Ishikawa (cell line): ENCODE results near the gene PLCB4.

ENCODE experiments used
- CREB1 ChIP-seq: IDR thresholded peaks from 2 replicates; pipeline ENCODE4 v1.6.1; 2012; ENCODE audit warnings: low read depth
- FOXM1 ChIP-seq: IDR thresholded peaks from 2 replicates; pipeline ENCODE4 v1.6.1; 2012; ENCODE audit warnings: low read depth, borderline replicate concordance
- NFIC ChIP-seq: IDR thresholded peaks from 2 replicates; pipeline ENCODE4 v1.6.1; 2012
- RAD21 ChIP-seq: IDR thresholded peaks from 2 replicates; pipeline ENCODE4 v1.6.1; 2012; ENCODE audit warnings: low read depth
- TAF1 ChIP-seq: IDR thresholded peaks from 2 replicates; pipeline ENCODE4 v1.6.1; 2012; ENCODE audit warnings: low read depth, mild to moderate bottlenecking
- YY1 ChIP-seq: IDR thresholded peaks from 2 replicates; pipeline ENCODE4 v1.6.1; 2012; ENCODE audit warnings: low read depth
- TF ChIP-seq, protein P1 (sequence below): IDR thresholded peaks from 2 replicates; pipeline ENCODE4 v1.6.1; 2012
- TF ChIP-seq, protein P2 (sequence below): IDR thresholded peaks from 2 replicates; pipeline ENCODE4 v1.6.1; 2012; ENCODE audit warnings: low read depth, mild to moderate bottlenecking

- TF ChIP-seq NFIC (no peak), YY1 (no peak), CREB1 (no peak), FOXM1 (no peak), TAF1 (no peak), RAD21 (no peak)
- TF ChIP-seq, protein P1, sequence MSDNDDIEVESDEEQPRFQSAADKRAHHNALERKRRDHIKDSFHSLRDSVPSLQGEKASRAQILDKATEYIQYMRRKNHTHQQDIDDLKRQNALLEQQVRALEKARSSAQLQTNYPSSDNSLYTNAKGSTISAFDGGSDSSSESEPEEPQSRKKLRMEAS: no peak
- TF ChIP-seq, protein P2, sequence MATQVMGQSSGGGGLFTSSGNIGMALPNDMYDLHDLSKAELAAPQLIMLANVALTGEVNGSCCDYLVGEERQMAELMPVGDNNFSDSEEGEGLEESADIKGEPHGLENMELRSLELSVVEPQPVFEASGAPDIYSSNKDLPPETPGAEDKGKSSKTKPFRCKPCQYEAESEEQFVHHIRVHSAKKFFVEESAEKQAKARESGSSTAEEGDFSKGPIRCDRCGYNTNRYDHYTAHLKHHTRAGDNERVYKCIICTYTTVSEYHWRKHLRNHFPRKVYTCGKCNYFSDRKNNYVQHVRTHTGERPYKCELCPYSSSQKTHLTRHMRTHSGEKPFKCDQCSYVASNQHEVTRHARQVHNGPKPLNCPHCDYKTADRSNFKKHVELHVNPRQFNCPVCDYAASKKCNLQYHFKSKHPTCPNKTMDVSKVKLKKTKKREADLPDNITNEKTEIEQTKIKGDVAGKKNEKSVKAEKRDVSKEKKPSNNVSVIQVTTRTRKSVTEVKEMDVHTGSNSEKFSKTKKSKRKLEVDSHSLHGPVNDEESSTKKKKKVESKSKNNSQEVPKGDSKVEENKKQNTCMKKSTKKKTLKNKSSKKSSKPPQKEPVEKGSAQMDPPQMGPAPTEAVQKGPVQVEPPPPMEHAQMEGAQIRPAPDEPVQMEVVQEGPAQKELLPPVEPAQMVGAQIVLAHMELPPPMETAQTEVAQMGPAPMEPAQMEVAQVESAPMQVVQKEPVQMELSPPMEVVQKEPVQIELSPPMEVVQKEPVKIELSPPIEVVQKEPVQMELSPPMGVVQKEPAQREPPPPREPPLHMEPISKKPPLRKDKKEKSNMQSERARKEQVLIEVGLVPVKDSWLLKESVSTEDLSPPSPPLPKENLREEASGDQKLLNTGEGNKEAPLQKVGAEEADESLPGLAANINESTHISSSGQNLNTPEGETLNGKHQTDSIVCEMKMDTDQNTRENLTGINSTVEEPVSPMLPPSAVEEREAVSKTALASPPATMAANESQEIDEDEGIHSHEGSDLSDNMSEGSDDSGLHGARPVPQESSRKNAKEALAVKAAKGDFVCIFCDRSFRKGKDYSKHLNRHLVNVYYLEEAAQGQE: no peak
Observed at GRCh38 chr20:9177278-9177677, 108.4 kb downstream of the PLCB4 start.
